CD14-positive monocyte (primary cell): ENCODE data around the gene BTNL2. TPM values are rescaled to one million over a fixed set of nuclear protein-coding genes. Genes with fewer than 3 reads are reported as not detected.

Experiments used
- DNase-seq, 3 donors: peaks; one replicate each; pipeline ENCODE4 v3.0.0-alpha.2; 2011 to 2022
- H2AFZ ChIP-seq: 2 replicates; pipeline ENCODE4 v1.6.0; 2012; ENCODE audit warnings: mild to moderate bottlenecking, low read depth, low read length, inconsistent platforms; ENCODE audit not compliant: insufficient read depth, poor library complexity, severe bottlenecking
- H3K27ac ChIP-seq, 2 donors: 1 replicate in 1 of 2; 2 replicates in 1 of 2; pipeline ENCODE4 v1.5.1; 2012 to 2013; ENCODE audit warnings: low read length in 2 of 2, control low read depth in 1 of 2, inconsistent platforms in 1 of 2, low read depth in 1 of 2, mild to moderate bottlenecking in 1 of 2
- H3K27me3 ChIP-seq, 2 donors: one replicate each; pipeline versions ENCODE4 v1.6.0 to v1.6.1; 2011 to 2013; ENCODE audit warnings: low read length in 2 of 2; ENCODE audit not compliant: control insufficient read depth in 2 of 2, insufficient read depth in 2 of 2
- H3K36me3 ChIP-seq, 2 donors: replicated peaks in 1 of 2; 1 replicate in 1 of 2; 2 replicates in 1 of 2; pipeline versions ENCODE4 v1.5.1 to v1.6.1; 2012 to 2013; ENCODE audit warnings: low read length in 2 of 2, control low read depth in 1 of 2, inconsistent platforms in 1 of 2, mild to moderate bottlenecking in 1 of 2; ENCODE audit not compliant: insufficient read depth in 2 of 2, control insufficient read depth in 1 of 2
- H3K4me1 ChIP-seq, 2 donors: 1 replicate in 1 of 2; 2 replicates in 1 of 2; pipeline versions ENCODE4 v1.5.1 to v1.6.1; 2012 to 2013; ENCODE audit warnings: low read length in 2 of 2, control low read depth in 1 of 2, inconsistent platforms in 1 of 2, mild to moderate bottlenecking in 1 of 2, moderate library complexity in 1 of 2; ENCODE audit not compliant: insufficient read depth in 2 of 2, control insufficient read depth in 1 of 2
- H3K4me2 ChIP-seq: replicated peaks from 2 replicates; pipeline ENCODE3; 2012; ENCODE audit warnings: low read length, moderate library complexity, mild to moderate bottlenecking; ENCODE audit not compliant: poor library complexity, severe bottlenecking; ENCODE audit errors: extremely low read depth
- H3K4me3 ChIP-seq, 3 experiments: fragments of 200-600 bp in 1 of 3; sonication (generic) in 1 of 3; replicated peaks in 1 of 3; 1 replicate in 2 of 3; 2 replicates in 1 of 3; pipeline ENCODE4 v1.5.1; 2011 to 2013; ENCODE audit warnings: low read length in 3 of 3, mild to moderate bottlenecking in 3 of 3, control low read depth in 2 of 3, low read depth in 2 of 3, inconsistent platforms in 1 of 3, moderate library complexity in 1 of 3
- H3K79me2 ChIP-seq: 2 replicates; pipeline ENCODE4 v1.6.0; 2012; ENCODE audit warnings: mild to moderate bottlenecking, control low read depth, inconsistent platforms, low read length, moderate library complexity; ENCODE audit not compliant: insufficient read depth
- H3K9ac ChIP-seq: 2 replicates; pipeline ENCODE4 v1.6.0; 2017; ENCODE audit warnings: low read length, mild to moderate bottlenecking; ENCODE audit not compliant: insufficient read depth, poor library complexity, severe bottlenecking
- H3K9me3 ChIP-seq, 2 donors: replicated peaks in 1 of 2; 1 replicate in 1 of 2; 2 replicates in 1 of 2; pipeline versions ENCODE4 v1.5.1 to v1.6.1; 2012 to 2013; ENCODE audit warnings: low read length in 2 of 2, control low read depth in 1 of 2; ENCODE audit not compliant: control insufficient read depth in 1 of 2, insufficient read depth in 1 of 2
- H4K20me1 ChIP-seq: 2 replicates; pipeline ENCODE4 v1.6.0; 2012; ENCODE audit warnings: mild to moderate bottlenecking, low read length, control low read depth, moderate library complexity; ENCODE audit not compliant: insufficient read depth
- H3K27ac Mint-ChIP-seq, 7 donors: one replicate each; pipeline ENCODE4 v1.8.0; 2020; ENCODE audit warnings: mild to moderate bottlenecking in 7 of 7, mixed read lengths in 7 of 7, moderate library complexity in 6 of 7, inconsistent platforms in 2 of 7
- H3K27me3 Mint-ChIP-seq, 3 donors: one replicate each; pipeline ENCODE4 v1.8.0; 2021 to 2022; ENCODE audit warnings: low read depth in 3 of 3, mild to moderate bottlenecking in 3 of 3, mixed read lengths in 3 of 3, moderate library complexity in 3 of 3, inconsistent platforms in 1 of 3
- H3K36me3 Mint-ChIP-seq, 2 donors: one replicate each; pipeline ENCODE4 v1.8.0; 2020; ENCODE audit warnings: mixed read lengths in 2 of 2, inconsistent platforms in 1 of 2, mild to moderate bottlenecking in 1 of 2
- H3K4me1 Mint-ChIP-seq: one replicate; pipeline ENCODE4 v1.8.0; 2020; ENCODE audit warnings: mild to moderate bottlenecking, mixed read lengths
- H3K4me3 Mint-ChIP-seq, 2 donors: one replicate each; pipeline ENCODE4 v1.8.0; 2020; ENCODE audit warnings: mild to moderate bottlenecking in 2 of 2, mixed read lengths in 2 of 2, moderate library complexity in 1 of 2
- H3K9me3 Mint-ChIP-seq, 7 donors: one replicate each; pipeline ENCODE4 v1.8.0; 2020 to 2022; ENCODE audit warnings: mixed read lengths in 7 of 7, mild to moderate bottlenecking in 6 of 7, moderate library complexity in 6 of 7, inconsistent platforms in 2 of 7
- WGBS: methylation state at CpG from one replicate; pipeline ENCODE4 v1.1.5; 2013; ENCODE audit warnings: missing lambda C conversion rate; ENCODE audit not compliant: insufficient coverage; 5-methylcytosine and 5-hydroxymethylcytosine counted together
- intact Hi-C, 2 donors: fragments of 100-400 bp; cut with micrococcal nuclease; formaldehyde crosslinking; loops; one replicate each; pipeline versions ENCODE4 v1.15.0 to v1.15.1; 2023
- polyA plus RNA-seq, 3 donors: library from polyadenylated mRNA; depleted of rRNA in 1 of 3; unstranded in 2 of 3; stranded (reverse) in 1 of 3; fragments of 300-500 nt in 2 of 3; fragments of >200 nt in 1 of 3; fragmentation: Illumina TruSeq in 2 of 3; gene quantifications; 1 replicate in 2 of 3; 2 replicates in 1 of 3; pipeline ENCODE4 v1.2.3, GENCODE V29; 2012 to 2021
- TF ChIP-seq, protein P1 (sequence below): fragments of 200-600 bp; IDR thresholded peaks from one replicate; pipeline ENCODE4 v1.8.0; 2022; ENCODE audit warnings: antibody characterized with exemption, mild to moderate bottlenecking

The BTNL2 gene
- polyA plus RNA-seq, 3 donors, result not detected

DNA sequence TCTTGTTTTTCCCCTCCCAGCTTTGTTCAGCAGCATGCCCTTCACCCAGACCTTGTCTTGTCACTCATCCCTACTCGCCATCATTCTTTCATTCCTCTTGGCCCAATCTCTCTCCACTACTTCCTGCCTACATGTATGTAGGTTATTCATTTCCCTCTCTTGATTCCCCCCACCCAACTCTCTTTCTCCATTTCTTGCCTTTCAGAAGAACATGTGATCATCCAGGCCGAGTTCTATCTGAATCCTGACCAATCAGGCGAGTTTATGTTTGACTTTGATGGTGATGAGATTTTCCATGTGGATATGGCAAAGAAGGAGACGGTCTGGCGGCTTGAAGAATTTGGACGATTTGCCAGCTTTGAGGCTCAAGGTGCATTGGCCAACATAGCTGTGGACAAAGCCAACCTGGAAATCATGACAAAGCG, 35.3 kb upstream of the BTNL2 start:
- peaks cover 0 to 3% (median 2%) of the 10 kb centered on the region in 3 donors for H3K27me3 Mint-ChIP-seq
- 67% methylated on average over 1 of the region's 7 CpGs for WGBS
- H3K4me3 Mint-ChIP-seq, result peak overlapping the region; percentile 94 to 97

DNA sequence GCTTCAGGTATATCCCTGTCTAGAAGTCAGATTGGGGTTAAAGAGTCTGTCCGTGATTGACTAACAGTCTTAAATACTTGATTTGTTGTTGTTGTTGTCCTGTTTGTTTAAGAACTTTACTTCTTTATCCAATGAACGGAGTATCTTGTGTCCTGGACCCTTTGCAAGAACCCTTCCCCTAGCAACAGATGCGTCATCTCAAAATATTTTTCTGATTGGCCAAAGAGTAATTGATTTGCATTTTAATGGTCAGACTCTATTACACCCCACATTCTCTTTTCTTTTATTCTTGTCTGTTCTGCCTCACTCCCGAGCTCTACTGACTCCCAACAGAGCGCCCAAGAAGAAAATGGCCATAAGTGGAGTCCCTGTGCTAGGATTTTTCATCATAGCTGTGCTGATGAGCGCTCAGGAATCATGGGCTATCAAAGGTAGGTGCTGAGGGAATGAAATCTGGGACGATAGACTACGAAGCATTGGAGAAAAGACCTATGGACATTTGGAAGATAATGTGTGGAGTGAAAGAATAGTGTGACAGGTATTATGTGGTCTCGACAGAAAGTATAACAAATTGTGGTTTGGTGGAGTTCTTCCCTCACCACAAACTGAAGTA, 32.7 kb upstream of the BTNL2 start, which contains the start of gene HLA-DRA:
Gene HLA-DRA, plus strand, starts transcription at position 286 of the 613 bp plus-strand sequence. Its CDS starts 64 bp downstream, at position 350.
- peaks cover 69% of the 10 kb centered on the region for H3K4me1 Mint-ChIP-seq
- peak within 1 kb of the TSS; percentile 94 to 97 for H3K4me3 Mint-ChIP-seq
- TF ChIP-seq, protein P1, sequence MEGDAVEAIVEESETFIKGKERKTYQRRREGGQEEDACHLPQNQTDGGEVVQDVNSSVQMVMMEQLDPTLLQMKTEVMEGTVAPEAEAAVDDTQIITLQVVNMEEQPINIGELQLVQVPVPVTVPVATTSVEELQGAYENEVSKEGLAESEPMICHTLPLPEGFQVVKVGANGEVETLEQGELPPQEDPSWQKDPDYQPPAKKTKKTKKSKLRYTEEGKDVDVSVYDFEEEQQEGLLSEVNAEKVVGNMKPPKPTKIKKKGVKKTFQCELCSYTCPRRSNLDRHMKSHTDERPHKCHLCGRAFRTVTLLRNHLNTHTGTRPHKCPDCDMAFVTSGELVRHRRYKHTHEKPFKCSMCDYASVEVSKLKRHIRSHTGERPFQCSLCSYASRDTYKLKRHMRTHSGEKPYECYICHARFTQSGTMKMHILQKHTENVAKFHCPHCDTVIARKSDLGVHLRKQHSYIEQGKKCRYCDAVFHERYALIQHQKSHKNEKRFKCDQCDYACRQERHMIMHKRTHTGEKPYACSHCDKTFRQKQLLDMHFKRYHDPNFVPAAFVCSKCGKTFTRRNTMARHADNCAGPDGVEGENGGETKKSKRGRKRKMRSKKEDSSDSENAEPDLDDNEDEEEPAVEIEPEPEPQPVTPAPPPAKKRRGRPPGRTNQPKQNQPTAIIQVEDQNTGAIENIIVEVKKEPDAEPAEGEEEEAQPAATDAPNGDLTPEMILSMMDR, result no peak
- H3K79me2 ChIP-seq, result peaks cover 47% of the 10 kb centered on the region
- H3K27me3 Mint-ChIP-seq, result peaks cover 0 to 3% (median 2%) of the 10 kb centered on the region in 3 donors
- H2AFZ ChIP-seq, result peak within 1 kb of the TSS; percentile 9
- H4K20me1 ChIP-seq, result peaks cover 33% of the 10 kb centered on the region
- H3K27ac Mint-ChIP-seq, result peak within 1 kb of the TSS; percentile 99 to 100 (median 99)
- peak within 1 kb of the TSS; percentile 89 for H3K9ac ChIP-seq
- 0% methylated on average over 3 of the region's 9 CpGs for WGBS
- peaks cover 53 to 57% of the 10 kb centered on the region in 2 donors for H3K36me3 Mint-ChIP-seq
- H3K27ac ChIP-seq, result peak within 1 kb of the TSS; percentile 90 to 98
- H3K9me3 Mint-ChIP-seq, result peaks cover 0 to 9% (median 2%) of the 10 kb centered on the region in 7 donors
- H3K4me3 ChIP-seq, result peak within 1 kb of the TSS; percentile 85 to 100 (median 99)
- peaks cover 28 to 44% of the 10 kb centered on the region in 2 donors for H3K36me3 ChIP-seq
- peak within 1 kb of the TSS; percentile 98 for H3K4me2 ChIP-seq
- H3K9me3 ChIP-seq, result no peaks in the 10 kb centered on the region
- no peaks in the 10 kb centered on the region for H3K27me3 ChIP-seq
- H3K4me1 ChIP-seq, result peaks cover 60 to 71% of the 10 kb centered on the region in 2 donors
- intact Hi-C loops, result no loop called here
- peak; percentile 91 to 92 (median 92) for DNase-seq

More for the DNA sequence above, 35.3 kb upstream of the BTNL2 start:
- Histone ChIP-seq H2AFZ (no peak overlapping the region), H3K9me3 (no peaks in the 10 kb centered on the region), H4K20me1 (peaks cover 38% of the 10 kb centered on the region), H3K27me3 (no peaks in the 10 kb centered on the region), H3K27ac (peak overlapping the region in 1 of 2 donors; percentile 58), H3K9ac (no peak overlapping the region), H3K79me2 (peaks cover 47% of the 10 kb centered on the region), H3K4me2 (peak overlapping the region; percentile 98), H3K36me3 (peaks cover 29 to 51% of the 10 kb centered on the region in 2 donors), H3K4me3 (peak overlapping the region; percentile 85 to 100 (median 99)), H3K4me1 (peaks cover 47 to 58% of the 10 kb centered on the region in 2 donors)
- TF ChIP-seq, protein P1, result no peak
- Mint-ChIP-seq H3K27ac (peak overlapping the region; percentile 76 to 100 (median 99)), H3K9me3 (peaks cover 0 to 9% (median 2%) of the 10 kb centered on the region in 7 donors), H3K4me1 (peaks cover 59% of the 10 kb centered on the region), H3K36me3 (peaks cover 61 to 66% of the 10 kb centered on the region in 2 donors)
- no peak for DNase-seq
- intact Hi-C loops, result no loop called here
